Stimulated activated CD4-positive, alpha-beta T cell treated with anti-CD3 and anti-CD28 coated beads, Interleukin-1b, Interleukin-23, amount 100 ng/mL, for 24 hours (primary cell): ENCODE measurements around the gene GPAM.
"Not testable (repeated sequence)": the region's sequence is repeated elsewhere in the genome, so short reads cannot be mapped to it uniquely, and the experiment has no call there.

Source experiments
- DNase-seq, 4 experiments: peaks; one replicate each; pipeline ENCODE4 v3.0.0-alpha.2; 2020; ENCODE audit warnings: low read depth in 4 of 4, low spot score in 1 of 4

Gene GPAM

GRCh38 chr10:112216966-112217365 is 33.4 kb upstream of the GPAM start:
- no peak for DNase-seq

DNA sequence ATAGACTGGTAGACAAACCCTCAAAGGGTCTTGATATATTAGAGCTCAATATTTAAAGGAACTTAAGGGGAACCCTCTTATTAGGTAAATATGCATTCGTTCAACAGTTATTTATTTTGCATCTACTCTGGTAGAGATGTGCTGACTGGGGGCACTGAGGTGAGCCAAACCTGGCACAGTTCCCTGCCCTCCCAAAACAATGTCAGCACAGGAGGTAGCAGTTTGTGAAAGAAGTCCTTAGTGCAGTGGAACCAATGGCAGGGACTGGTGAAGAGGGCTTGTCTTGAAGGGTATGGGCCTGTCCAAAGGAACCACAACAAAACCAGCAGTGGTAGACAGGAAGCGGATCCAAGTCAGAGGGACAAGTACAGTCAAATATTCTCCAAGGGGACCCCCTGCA is 32.6 kb upstream of the GPAM start:
- DNase-seq, result no peak

DNA sequence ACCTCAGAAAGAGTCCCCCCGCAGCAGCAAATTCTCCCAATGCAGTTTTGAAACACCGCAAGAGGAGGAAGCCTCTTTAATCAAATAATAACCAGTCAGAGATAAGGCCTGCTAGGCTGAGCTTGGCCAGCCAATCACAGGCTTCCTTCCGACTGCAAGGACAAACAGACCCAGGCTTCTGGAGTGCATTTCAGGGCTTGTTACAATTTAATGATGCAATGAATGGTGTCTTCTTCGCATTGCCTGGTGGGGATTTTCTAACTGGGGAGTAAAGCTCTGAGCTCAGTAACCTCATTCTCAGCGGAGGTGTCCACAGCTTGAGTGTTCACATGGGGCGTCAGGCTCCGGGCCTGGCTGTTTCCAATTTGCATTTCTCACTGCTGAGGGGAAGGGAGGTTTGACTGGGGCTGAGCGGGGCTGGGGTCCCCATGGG is 31.8 kb upstream of the GPAM start:
- no peak for DNase-seq

DNA sequence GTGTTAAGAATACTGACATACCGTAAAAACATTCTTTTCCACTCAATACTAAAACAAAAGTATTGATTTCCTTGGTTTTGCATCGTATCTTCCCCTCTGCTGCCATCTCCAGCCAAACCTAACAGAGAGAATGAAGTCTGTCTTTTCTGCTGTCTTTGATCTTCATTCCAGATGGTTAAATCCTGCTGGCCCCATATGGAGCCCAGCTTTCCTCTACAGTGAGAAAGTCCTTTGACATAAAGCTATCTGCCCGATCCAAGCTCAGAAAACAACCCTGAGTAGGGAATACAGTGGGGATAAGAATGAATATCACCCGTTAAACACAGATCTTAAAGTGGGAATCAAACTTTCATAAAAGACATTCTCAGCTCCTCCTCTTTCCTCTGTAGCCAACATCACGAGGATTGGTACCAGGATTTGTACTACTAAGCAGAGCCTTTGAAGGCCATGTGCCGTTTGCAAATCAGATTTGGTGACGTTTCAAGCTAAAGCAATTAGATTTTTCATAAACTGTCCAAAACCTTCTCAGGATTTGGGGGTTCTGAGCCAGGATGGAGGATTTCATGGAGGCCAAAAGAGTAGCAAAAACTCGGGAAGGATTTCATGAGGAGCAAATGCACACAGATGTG is 30.8 kb upstream of the GPAM start:
- no peak for DNase-seq

DNA sequence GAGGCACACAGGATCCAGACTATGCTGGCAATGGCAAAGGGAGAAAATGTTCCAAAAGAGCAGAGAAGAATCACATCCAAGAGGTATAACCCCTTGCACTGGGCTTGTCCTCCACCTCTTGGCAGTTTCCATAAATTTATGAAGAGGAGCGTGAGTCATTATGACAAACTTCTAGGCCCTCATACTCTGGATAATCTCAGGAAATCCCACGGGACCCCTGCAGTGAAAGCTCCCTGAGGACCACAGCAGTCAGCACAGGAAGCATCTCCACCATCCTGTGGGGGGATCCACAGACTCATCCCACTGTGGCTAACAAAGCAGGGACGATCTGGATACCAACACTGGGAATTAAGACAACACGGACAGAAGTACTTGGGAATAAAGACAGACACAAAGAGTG is 30.3 kb upstream of the GPAM start:
- no peak for DNase-seq

- no peak for DNase-seq
Observed at GRCh38 chr10:112213098-112213823, 29.7 kb upstream of the GPAM start.

- DNase-seq, result no peak
Observed at GRCh38 chr10:112210666-112211065, 27.1 kb upstream of the GPAM start.

DNA sequence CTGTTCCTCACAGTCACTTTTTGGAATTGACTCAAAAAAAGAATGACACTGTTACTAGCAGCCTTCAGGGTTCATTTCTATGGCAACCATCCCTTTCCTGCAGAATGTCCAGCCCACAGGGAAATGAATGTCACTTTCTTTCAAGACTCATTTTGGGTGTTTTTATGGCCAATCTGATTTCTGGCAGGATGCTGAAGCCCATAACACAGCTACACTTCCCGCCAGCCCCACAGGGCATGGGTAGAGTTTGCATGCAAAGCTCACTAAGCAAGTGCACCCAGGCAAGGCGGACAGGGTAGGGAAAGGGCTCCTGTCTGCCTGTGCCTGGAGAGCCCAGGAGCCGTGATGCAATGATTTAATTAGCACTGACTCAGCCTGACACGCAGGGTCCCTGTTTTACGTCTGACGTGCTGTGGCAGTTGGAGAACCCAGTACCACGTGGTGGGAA is 26.1 kb upstream of the GPAM start:
- no peak for DNase-seq

- no peak for DNase-seq
Observed at GRCh38 chr10:112208997-112209396, 25.4 kb upstream of the GPAM start.

DNA sequence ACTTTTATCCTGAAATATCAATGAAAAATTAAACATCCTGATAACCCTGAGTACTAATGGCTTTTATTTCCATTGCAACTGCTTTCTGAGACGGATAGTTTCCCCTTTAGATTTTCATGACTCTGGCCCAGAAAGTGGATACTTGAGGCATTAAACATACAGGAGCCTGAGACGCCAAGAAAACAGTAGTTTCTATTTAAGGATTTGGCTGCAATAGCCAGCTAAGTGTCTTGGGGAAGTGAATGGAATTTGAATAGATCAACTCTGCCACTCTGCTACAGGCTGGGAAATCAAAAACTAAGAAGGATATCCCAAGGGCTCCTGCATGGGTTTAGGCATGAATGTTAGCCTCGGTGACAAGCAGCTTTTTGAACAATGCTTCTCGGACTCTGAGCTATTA is 24.7 kb upstream of the GPAM start:
- no peak for DNase-seq

DNA sequence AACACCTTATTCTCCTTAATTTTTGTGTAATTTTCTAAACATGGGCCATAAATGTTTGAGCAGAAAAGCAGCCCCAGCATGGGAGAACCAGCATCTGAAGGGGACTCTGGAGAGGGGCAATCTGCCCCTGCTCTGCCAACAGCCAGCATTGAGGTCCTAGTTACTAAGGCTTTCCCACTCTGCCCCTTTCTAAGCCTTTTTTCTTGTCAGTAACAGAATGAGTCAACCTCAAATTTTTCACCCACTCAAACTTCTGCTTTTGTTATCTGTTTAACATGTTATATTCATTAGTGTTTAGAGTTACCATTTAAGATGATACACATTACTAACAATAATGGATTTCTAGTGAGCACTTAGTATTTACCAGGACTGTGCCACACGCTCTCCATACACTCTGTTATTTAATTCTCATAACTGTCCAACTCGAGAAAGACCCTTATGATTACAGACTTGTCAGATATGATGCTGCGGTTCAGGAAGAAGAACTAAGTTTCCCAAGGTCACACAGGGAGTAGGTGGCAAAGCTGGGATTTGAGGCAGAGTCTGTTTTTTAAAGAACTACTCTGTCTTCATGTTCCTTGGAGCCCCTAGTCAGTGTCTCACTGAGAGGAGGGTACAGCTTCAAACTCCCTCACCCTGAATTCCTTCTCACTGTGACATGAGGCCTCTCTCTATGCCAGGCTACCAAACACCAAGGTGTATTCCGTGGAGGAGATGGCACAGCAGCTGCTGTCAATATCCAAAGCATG is 19.9 kb upstream of the GPAM start:
- DNase-seq, result no peak

DNA sequence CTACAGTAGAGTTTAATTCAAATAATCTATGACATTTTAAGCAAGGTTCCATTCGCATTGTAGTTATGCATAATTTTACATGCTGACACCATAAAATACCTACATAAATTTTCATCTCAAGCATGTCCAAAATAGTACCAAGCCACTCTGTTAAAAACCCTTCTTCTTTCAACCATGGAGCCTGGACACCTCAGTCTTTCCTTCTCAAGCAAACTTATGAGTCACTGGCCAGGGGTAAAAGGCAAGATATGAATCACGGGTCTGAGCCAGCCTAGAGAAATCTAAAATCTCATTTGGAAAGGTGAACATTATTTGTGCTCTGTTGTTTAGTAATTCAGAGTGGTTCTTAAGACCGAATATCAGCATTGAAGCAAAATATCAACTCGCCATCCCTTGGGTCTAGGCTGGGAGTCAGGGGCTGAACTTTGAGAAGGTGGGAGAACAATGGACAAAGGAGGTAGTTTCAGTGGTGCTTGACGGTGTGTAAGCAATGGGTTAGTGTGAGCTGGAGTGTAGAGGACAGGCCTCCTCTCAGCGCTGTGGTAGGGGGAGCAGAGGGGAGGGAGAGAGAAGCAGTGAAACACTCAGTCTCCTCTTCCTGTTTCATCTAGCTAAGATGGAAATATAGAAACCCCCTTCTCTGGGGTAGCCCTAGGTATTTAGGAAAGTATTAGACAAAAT is 19.1 kb upstream of the GPAM start:
- DNase-seq, result no peak

- DNase-seq, result no peak
Observed at GRCh38 chr10:112202076-112202475, 18.5 kb upstream of the GPAM start.

GRCh38 chr10:112201334-112201733 is 17.8 kb upstream of the GPAM start:
- DNase-seq, result no peak

DNA sequence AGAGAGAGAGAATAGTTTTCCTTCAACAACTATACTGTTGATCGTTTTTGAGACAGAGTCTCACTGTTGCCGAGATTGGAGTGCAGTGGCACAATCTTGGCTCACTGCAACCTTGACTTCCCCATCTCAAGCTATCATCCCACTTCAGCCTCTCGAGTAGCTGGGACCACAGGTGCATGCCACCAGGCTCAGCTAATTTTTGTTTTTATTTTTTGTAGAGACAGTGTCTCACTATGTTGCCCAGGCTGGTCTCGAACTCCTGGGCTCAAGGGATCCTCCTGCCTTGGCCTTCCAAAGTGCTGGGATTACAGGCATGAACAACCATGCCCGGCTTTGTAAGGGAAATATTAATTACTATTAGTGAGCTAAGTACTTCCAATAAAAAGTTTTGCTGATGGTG is 16.7 kb upstream of the GPAM start:
- not testable (repeated sequence) for DNase-seq

- DNase-seq, result not testable (repeated sequence)
Observed at GRCh38 chr10:112197662-112198061, 14.1 kb upstream of the GPAM start.

DNA sequence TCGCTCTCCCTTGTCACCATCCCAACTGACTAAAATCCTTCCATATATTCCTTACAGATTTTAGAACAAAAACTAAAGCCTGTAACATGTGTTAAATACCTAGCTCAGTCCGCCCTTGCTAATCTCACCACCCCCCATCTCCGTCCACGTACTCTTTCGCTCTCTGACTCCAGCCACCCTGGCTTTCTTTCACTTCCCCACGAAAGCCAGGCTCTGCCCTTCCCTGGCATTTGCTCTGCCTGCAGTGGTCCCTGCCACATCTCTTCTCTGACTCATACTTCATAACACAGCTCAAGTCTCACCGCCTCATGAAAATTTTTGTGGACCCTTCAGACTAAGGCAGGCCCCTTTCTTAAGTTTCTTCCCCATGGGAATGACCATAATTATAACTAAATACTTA is 11.7 kb upstream of the GPAM start:
- DNase-seq, result no peak

DNA sequence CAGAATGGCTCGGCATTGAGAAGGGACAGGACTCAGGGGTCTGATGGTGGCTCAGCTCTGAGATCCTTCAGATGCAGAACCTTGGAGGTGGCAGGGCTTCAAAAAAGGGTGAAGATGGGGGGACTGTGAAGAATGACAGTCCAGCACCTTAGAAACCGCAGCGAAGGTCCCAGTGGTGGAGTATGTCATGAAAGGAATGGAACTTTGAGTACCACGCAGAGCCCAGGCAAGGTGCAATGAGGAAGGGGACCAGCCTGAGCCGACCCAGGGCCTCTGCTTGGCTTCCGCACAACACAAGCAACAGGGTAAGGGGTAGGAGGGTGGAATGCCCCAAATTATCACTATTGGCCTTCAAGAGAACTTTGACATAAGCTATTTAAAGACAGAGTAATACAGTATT is 8.2 kb upstream of the GPAM start:
- no peak for DNase-seq

DNA sequence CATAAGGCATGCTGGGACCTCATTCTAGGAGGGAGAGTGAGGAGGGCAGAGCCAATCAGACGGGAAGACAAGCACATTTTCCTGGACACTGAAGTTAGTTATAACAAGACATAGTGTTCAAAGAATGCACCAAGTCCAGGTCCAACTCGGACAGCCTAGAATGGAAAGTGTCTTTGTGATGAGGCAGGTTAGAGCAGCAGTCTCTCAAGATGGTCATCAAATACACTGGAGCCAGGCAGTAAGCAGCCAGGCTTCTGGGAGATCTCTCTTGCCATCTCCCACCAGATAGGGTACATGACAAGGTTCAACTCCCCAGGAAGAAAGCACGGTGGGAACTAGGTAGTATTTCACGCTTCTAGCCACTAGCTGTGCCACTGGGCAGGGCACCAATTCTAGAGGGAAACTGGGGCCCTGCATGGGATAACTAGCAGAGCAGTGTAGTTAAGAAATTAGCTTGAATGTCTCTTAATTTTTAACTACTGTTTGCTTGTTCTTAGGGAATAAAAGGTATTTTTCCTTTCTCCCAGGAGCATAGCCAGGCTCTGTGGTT is 7.6 kb upstream of the GPAM start:
- DNase-seq, result no peak

GRCh38 chr10:112189465-112189864 is 5.9 kb upstream of the GPAM start:
- DNase-seq, result no peak

- DNase-seq, result no peak
Observed at GRCh38 chr10:112187527-112187926, 4.0 kb upstream of the GPAM start.
